ENCODE results near the gene SLC3A2.

GRCh38 chr11:62930157-62930556 lies 49.5 kb downstream of the SLC3A2 start:
- TF ChIP-seq CTCF (IDR thresholded peaks at IDR 0.05), result no peak
- TF ChIP-seq POLR2A (IDR thresholded peaks at IDR 0.05), result no peak
